T-helper 1 cell treated with Interleukin-12 subunit alpha and Interleukin-12 subunit beta and Interleukin-4 antibody, amounts not matched to agents 30 ng/mL and 1 ng/mL, for 36 hours (primary cell): ENCODE data around the gene BICRA. TPM values are rescaled to one million over a fixed set of nuclear protein-coding genes. Genes with fewer than 3 reads are reported as not detected.
"Not testable (repeated sequence)": the region's sequence is repeated elsewhere in the genome, so short reads cannot be mapped to it uniquely, and the experiment has no call there.

Experiments used
- intact Hi-C: fragments of 100-400 bp; cut with micrococcal nuclease; formaldehyde crosslinking; loops from one replicate; pipeline ENCODE4 v1.15.1; 2024
- total RNA-seq: library from RNA; stranded (reverse); gene quantifications from 2 replicates; pipeline ENCODE4 v1.2.3, GENCODE V29; 2022

The BICRA gene
- total RNA-seq, 1 donor from 2014 or later = 20.6 TPM

DNA sequence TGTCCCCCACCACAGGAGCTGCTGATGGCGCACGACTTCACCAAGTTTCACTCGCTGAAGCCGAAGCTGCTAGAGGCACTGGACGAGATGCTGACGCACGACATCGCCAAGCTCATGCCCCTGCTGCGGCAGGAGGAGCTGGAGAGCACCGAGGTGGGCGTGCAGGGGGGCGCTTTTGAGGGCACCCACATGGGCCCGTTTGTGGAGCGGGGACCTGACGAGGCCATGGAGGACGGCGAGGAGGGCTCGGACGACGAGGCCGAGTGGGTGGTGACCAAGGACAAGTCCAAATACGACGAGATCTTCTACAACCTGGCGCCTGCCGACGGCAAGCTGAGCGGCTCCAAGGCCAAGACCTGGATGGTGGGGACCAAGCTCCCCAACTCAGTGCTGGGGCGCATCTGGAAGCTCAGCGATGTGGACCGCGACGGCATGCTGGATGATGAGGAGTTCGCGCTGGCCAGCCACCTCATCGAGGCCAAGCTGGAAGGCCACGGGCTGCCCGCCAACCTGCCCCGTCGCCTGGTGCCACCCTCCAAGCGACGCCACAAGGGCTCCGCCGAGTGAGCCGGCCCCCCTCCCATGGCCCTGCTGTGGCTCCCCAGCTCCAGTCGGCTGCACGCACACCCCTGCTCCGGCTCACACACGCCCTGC lies 132.1 kb downstream of the BICRA start:
- intact Hi-C loops = no loop called here

DNA sequence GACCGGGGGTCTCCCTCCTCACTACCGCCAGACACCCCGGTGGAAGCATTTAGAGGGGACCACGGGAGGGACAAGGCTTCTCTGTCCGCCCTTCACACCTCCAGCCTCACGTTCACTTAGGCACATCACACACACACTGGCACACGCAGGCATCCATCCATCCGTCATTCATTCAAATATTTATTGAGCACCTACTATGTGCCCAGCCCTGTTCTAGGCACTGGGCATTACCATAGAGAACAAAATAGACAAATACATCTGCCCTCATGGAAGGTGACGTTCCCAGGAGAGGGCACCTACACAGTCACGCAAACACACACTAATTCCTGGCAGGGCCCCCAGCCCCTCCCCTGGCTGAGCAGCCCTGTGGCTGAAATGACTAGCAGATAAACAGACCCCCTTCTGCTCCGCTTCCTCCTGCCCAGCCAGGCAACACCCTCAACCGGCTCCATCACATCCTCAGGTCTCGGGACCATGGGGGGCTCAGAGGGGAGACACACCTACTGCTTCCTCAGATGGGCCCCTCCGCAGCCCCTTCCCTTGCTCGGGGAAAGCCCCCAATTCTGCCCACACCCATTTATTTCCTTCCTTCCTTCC lies 132.7 kb downstream of the BICRA start:
- intact Hi-C loops = loop anchor here (2.0 kb wide), 1 partner anchor 313 kb away; no protein-coding TSS in a partner anchor

DNA sequence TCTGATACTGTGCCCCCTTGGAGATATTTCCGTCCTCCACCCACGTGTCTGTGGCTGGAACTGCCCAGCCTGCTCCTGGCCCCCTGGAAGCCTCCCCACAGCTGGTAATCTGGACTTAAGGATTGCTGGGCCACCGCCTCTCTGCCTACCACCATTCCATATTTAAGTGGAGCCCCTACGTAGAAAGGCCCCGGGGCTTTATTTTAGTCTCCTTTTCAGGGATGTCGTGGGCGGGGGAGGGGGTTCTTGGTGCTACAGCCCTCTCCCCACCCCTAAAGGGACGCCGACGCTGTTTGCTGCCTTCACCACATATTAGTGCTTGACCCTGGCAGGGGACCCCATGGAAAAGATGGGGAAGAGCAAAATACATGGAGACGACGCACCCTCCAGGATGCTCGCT lies 133.7 kb downstream of the BICRA start:
- intact Hi-C loops = loop anchor here (1.0 to 2.0 kb wide), 4 partner anchors 29 to 314 kb away; partner anchors contain the start of gene EHD2

- intact Hi-C loops = loop anchor here (1.0 kb wide), 7 partner anchors 15 to 396 kb away; partner anchors contain the start of genes DHX34, NAPA and SELENOW
Observed at GRCh38 chr19:47745010-47745901, 136.3 kb downstream of the BICRA start, which contains the start of gene NOP53. Gene NOP53 (plus strand): TSS chr19:47745546. CDS start chr19:47745560, 14 bp downstream.

DNA sequence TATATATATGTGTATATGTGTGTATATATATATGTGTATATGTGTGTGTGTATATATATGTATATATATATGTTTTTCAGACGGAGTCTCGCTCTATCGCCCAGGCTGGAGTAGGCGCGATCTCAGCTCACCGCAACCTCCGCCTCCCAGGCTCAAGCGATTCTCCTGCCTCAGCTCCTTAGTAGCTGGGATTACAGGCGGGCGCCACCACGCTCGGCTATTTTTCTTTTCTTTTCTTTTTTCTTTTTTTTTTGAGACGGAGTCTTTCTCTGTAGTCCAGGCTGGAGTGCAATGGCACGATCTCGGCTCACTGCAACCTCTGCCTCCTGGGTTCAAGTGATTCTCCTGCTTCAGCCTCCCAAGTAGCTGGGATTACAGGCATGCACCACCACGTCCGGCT lies 137.2 kb downstream of the BICRA start:
- intact Hi-C loops = not testable (repeated sequence)

GRCh38 chr19:47749326-47749725 lies 140.4 kb downstream of the BICRA start:
- intact Hi-C loops = no loop called here

- intact Hi-C loops = no loop called here
Observed at GRCh38 chr19:47750752-47751151, 141.8 kb downstream of the BICRA start.

- intact Hi-C loops = no loop called here
Observed at GRCh38 chr19:47752440-47753211, 143.7 kb downstream of the BICRA start.

Other genes starting within 250 kb of the BICRA start
- gene MEIS3, start 189.6 kb upstream of the BICRA start, total RNA-seq = not detected in 2 replicates
- 0.12 TPM in 1 of 2 replicates, not detected in the other for gene SLC8A2, start 137.2 kb upstream of the BICRA start, total RNA-seq
- gene KPTN, start 124.9 kb upstream of the BICRA start, total RNA-seq = 11.0 and 13.8 TPM in 2 replicates
- 101 and 102 TPM in 2 replicates for gene NAPA, start 94.1 kb upstream of the BICRA start, total RNA-seq
- gene ZNF541, start 36.0 kb upstream of the BICRA start, total RNA-seq = 0.12 TPM in 2 replicates
- 0.47 and 0.49 TPM in 2 replicates for gene EHD2, start 104.3 kb downstream of the BICRA start, total RNA-seq
- 292 and 295 TPM in 2 replicates for gene NOP53, start 136.4 kb downstream of the BICRA start, total RNA-seq
- gene SELENOW, start 169.6 kb downstream of the BICRA start, total RNA-seq = 82.9 and 89.1 TPM in 2 replicates
- not detected in 2 replicates for gene TPRX1, start 195.4 kb downstream of the BICRA start, total RNA-seq
- not detected in 2 replicates for gene CRX, start 212.8 kb downstream of the BICRA start, total RNA-seq